HEK293 (cell line): ENCODE results near the gene TMEM135.

Experiments used
- HOXD13 ChIP-seq: sonication (generic); formaldehyde crosslinking; IDR thresholded peaks from 2 replicates; pipeline ENCODE4 v1.8.0; 2022; ENCODE audit warnings: missing genetic modification reagents, borderline replicate concordance
- TCF7L2 ChIP-seq: IDR thresholded peaks from 2 replicates; pipeline ENCODE4 v1.6.1; 2011; ENCODE audit warnings: low read depth, mild to moderate bottlenecking, inconsistent platforms, low read length, moderate library complexity, borderline replicate concordance
- ZNF292 ChIP-seq: fragments of 450-650 bp; formaldehyde crosslinking; IDR thresholded peaks from 2 replicates; pipeline ENCODE4 v1.5.1; 2016; ENCODE audit warnings: low read depth, missing biosample characterization, missing genetic modification characterization, borderline replicate concordance
- ZNF747 ChIP-seq: fragments of 450-650 bp; formaldehyde crosslinking; IDR thresholded peaks from 2 replicates; pipeline ENCODE4 v1.5.1; 2016; ENCODE audit warnings: missing biosample characterization, missing genetic modification characterization
- ZNF777 ChIP-seq: fragments of 450-650 bp; formaldehyde crosslinking; IDR thresholded peaks from 2 replicates; pipeline ENCODE4 v1.5.1; 2017; ENCODE audit warnings: missing biosample characterization, missing genetic modification characterization, borderline replicate concordance

DNA sequence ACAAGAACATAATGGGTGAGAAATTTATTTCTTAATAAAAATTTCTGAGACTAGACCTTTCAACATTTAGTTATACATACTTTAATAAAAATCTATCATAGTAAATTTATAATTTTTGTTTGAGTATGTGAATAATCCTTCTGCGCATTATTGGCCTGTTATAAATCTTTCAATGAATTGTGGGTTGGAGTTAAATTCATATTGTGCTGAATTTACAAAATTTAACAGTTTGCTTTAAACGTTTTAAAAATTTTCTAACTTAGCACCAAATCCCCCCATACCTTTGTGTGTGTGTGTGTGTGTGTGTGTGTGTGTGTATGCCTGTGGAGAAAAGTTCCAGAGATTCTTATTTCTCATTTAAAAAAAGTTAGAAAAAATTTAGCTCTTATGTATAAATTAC, 111.0 kb downstream of the TMEM135 start:
- TF ChIP-seq HOXD13 (CRISPR knock-in tag) (no peak), TCF7L2 (no peak), ZNF747 (no peak), ZNF292 (no peak), ZNF777 (tag by site-specific recombination) (no peak)
